Upper lobe of right lung (tissue), 1 donor: Measurements from ENCODE around the gene CDKAL1. TPM values are rescaled to one million over a fixed set of nuclear protein-coding genes. Genes with fewer than 3 reads are reported as not detected.

ENCODE experiments used
- ATAC-seq: fragments of 200-7000 bp; cut with Tn5 transposase; one replicate; pipeline ENCODE4 v1.9.1; 2020; ENCODE audit warnings: mild to moderate bottlenecking, moderate library complexity
- DNase-seq: peaks from one replicate; pipeline ENCODE4 v3.0.0-alpha.2; 2020
- H3K27ac ChIP-seq: fragments of 200-600 bp; one replicate; pipeline ENCODE4 v1.8.0; 2022
- H3K27me3 ChIP-seq: fragments of 200-600 bp; one replicate; pipeline ENCODE4 v1.8.0; 2022; ENCODE audit warnings: mild to moderate bottlenecking
- H3K36me3 ChIP-seq: fragments of 200-600 bp; one replicate; pipeline ENCODE4 v1.8.0; 2022
- H3K4me1 ChIP-seq: fragments of 200-600 bp; one replicate; pipeline ENCODE4 v1.8.0; 2022
- H3K4me3 ChIP-seq: fragments of 200-600 bp; one replicate; pipeline ENCODE4 v1.8.0; 2022; ENCODE audit warnings: mild to moderate bottlenecking
- H3K9me3 ChIP-seq: fragments of 200-600 bp; one replicate; pipeline ENCODE4 v1.8.0; 2022
- CTCF ChIP-seq: fragments of 200-600 bp; IDR thresholded peaks from one replicate; pipeline ENCODE4 v1.8.0; 2022; ENCODE audit warnings: antibody characterized with exemption
- intact Hi-C: fragments of 100-400 bp; cut with DNase I; formaldehyde crosslinking; loops from one replicate; pipeline ENCODE4 v1.11.0; 2022
- total RNA-seq: library from RNA; stranded (reverse); fragmentation: NEBNext Ultra II Directional; extraction: Animal tissue kit (Norgen Biotek cat#: 25700); gene quantifications from one replicate; pipeline ENCODE4 v1.2.1, GENCODE V29; 2021
- donor health status: DM: no; HTN: yes; CAD: no; lungs with severe emphysema.

CDKAL1 gene
- total RNA-seq, 1 donor from 2014 or later: 16.0 TPM

- TF ChIP-seq CTCF: no peak
- Histone ChIP-seq H3K27ac (no peak overlapping the region), H3K36me3 (no peaks in the 10 kb centered on the region), H3K4me3 (no peak overlapping the region), H3K4me1 (no peaks in the 10 kb centered on the region), H3K27me3 (no peaks in the 10 kb centered on the region), H3K9me3 (no peaks in the 10 kb centered on the region)
- ATAC-seq (no peak), DNase-seq (no peak)
- intact Hi-C loops: no loop called here
Observed at GRCh38 chr6:20856681-20857288, 322.5 kb downstream of the CDKAL1 start.

- TF ChIP-seq CTCF: no peak
- Histone ChIP-seq H3K27ac (no peak overlapping the region), H3K9me3 (no peaks in the 10 kb centered on the region), H3K36me3 (no peaks in the 10 kb centered on the region), H3K4me1 (no peaks in the 10 kb centered on the region), H3K4me3 (no peak overlapping the region), H3K27me3 (no peaks in the 10 kb centered on the region)
- no peak for DNase-seq
- intact Hi-C loops: no loop called here
- no peak for ATAC-seq
Observed at GRCh38 chr6:20861481-20861880, 327.2 kb downstream of the CDKAL1 start.

GRCh38 chr6:20866036-20866435 lies 331.8 kb downstream of the CDKAL1 start:
- Histone ChIP-seq H3K4me1 (no peaks in the 10 kb centered on the region), H3K27ac (no peak overlapping the region), H3K9me3 (no peaks in the 10 kb centered on the region), H3K4me3 (no peak overlapping the region), H3K27me3 (no peaks in the 10 kb centered on the region), H3K36me3 (no peaks in the 10 kb centered on the region)
- intact Hi-C loops: no loop called here
- ATAC-seq (no peak), DNase-seq (no peak)
- TF ChIP-seq CTCF: no peak

- Histone ChIP-seq H3K36me3 (no peaks in the 10 kb centered on the region), H3K4me1 (no peaks in the 10 kb centered on the region), H3K4me3 (no peak overlapping the region), H3K9me3 (no peaks in the 10 kb centered on the region), H3K27me3 (no peaks in the 10 kb centered on the region), H3K27ac (no peak overlapping the region)
- intact Hi-C loops: no loop called here
- no peak for ATAC-seq
- no peak for TF ChIP-seq CTCF
- DNase-seq: no peak
Observed at GRCh38 chr6:20866935-20867703, 332.9 kb downstream of the CDKAL1 start.

- intact Hi-C loops: no loop called here
- Histone ChIP-seq H3K36me3 (no peaks in the 10 kb centered on the region), H3K4me3 (no peak overlapping the region), H3K27ac (no peak overlapping the region), H3K9me3 (no peaks in the 10 kb centered on the region), H3K27me3 (no peaks in the 10 kb centered on the region), H3K4me1 (no peaks in the 10 kb centered on the region)
- TF ChIP-seq CTCF: no peak
- no peak for DNase-seq
- no peak for ATAC-seq
Observed at GRCh38 chr6:20868397-20869096, 334.3 kb downstream of the CDKAL1 start.
